HepG2 (cell line): Measurements from ENCODE around the gene OR10V1. TPM values are rescaled to one million over a fixed set of nuclear protein-coding genes. Genes with fewer than 3 reads are reported as not detected.

Experiments
- AKAP8 ChIP-seq: sonication (generic); formaldehyde crosslinking; IDR thresholded peaks from 2 replicates; pipeline ENCODE4 v1.5.1; 2020; ENCODE audit warnings: mild to moderate bottlenecking, missing genetic modification reagents
- ARNT2 ChIP-seq: sonication (generic); formaldehyde crosslinking; IDR thresholded peaks from 2 replicates; pipeline ENCODE4 v1.8.0; 2022; ENCODE audit warnings: mild to moderate bottlenecking, low read depth, missing genetic modification reagents, moderate library complexity
- ATM ChIP-seq: fragments of 450-650 bp; IDR thresholded peaks from 2 replicates; pipeline ENCODE4 v1.7.1; 2017; ENCODE audit warnings: mild to moderate bottlenecking, borderline replicate concordance
- CBX5 ChIP-seq: sonication (generic); formaldehyde crosslinking; IDR thresholded peaks from 2 replicates; pipeline ENCODE4 v1.4.0; 2020; ENCODE audit warnings: missing genetic modification reagents, borderline replicate concordance
- CHD4 ChIP-seq: fragments of 200-600 bp; sonication (generic); IDR thresholded peaks from 2 replicates; pipeline ENCODE4 v1.7.0; 2017; ENCODE audit warnings: mild to moderate bottlenecking, low read length, borderline replicate concordance
- DBP ChIP-seq: sonication (generic); formaldehyde crosslinking; IDR thresholded peaks from 2 replicates; pipeline ENCODE4 v1.4.0; 2020; ENCODE audit warnings: missing genetic modification reagents; ENCODE audit errors: not compliant biosample characterization
- FOXC1 ChIP-seq: sonication (generic); formaldehyde crosslinking; IDR thresholded peaks from 2 replicates; pipeline ENCODE4 v1.8.0; 2022; ENCODE audit warnings: mild to moderate bottlenecking, missing genetic modification reagents, borderline replicate concordance
- GABPB1 ChIP-seq: IDR thresholded peaks from 2 replicates; pipeline ENCODE4 v1.6.1; 2016; ENCODE audit warnings: mild to moderate bottlenecking, missing genetic modification reagents, moderate library complexity, missing compliant biosample characterization
- HDAC2 ChIP-seq: sonication (generic); formaldehyde crosslinking; IDR thresholded peaks from 2 replicates; pipeline ENCODE4 v1.4.0; 2020; ENCODE audit warnings: missing genetic modification reagents
- ISL2 ChIP-seq: sonication (generic); formaldehyde crosslinking; IDR thresholded peaks from 2 replicates; pipeline ENCODE4 v1.5.0; 2020; ENCODE audit warnings: missing genetic modification reagents
- KDM5A ChIP-seq: fragments of 200-600 bp; sonication (generic); IDR thresholded peaks from 2 replicates; pipeline ENCODE4 v1.7.0; 2018; ENCODE audit warnings: antibody characterized with exemption, mild to moderate bottlenecking, low read length, borderline replicate concordance
- MED8 ChIP-seq: sonication (generic); formaldehyde crosslinking; IDR thresholded peaks from 2 replicates; pipeline ENCODE4 v1.8.1; 2023; ENCODE audit warnings: mild to moderate bottlenecking, missing genetic modification reagents; ENCODE audit not compliant: insufficient replicate concordance
- MTA3 ChIP-seq: sonication (generic); formaldehyde crosslinking; IDR thresholded peaks from 2 replicates; pipeline ENCODE4 v1.4.0; 2020; ENCODE audit warnings: missing genetic modification reagents
- NFYB ChIP-seq: sonication (generic); formaldehyde crosslinking; IDR thresholded peaks from 2 replicates; pipeline ENCODE4 v1.4.0; 2020; ENCODE audit warnings: missing genetic modification reagents
- ONECUT2 ChIP-seq: sonication (generic); formaldehyde crosslinking; IDR thresholded peaks from 2 replicates; pipeline ENCODE4 v1.4.0; 2020; ENCODE audit warnings: missing genetic modification reagents
- PHF20 ChIP-seq: sonication (generic); formaldehyde crosslinking; IDR thresholded peaks from 2 replicates; pipeline ENCODE4 v1.5.0; 2020; ENCODE audit warnings: mild to moderate bottlenecking, missing genetic modification reagents
- RAD51 ChIP-seq: fragments of 450-650 bp; IDR thresholded peaks from 2 replicates; pipeline ENCODE4 v1.6.1; 2016; ENCODE audit warnings: borderline replicate concordance
- SALL2 ChIP-seq: sonication (generic); formaldehyde crosslinking; IDR thresholded peaks from 2 replicates; pipeline ENCODE4 v1.8.1; 2023; ENCODE audit warnings: mild to moderate bottlenecking, missing genetic modification reagents, inconsistent platforms
- SMAD1 ChIP-seq: sonication (generic); formaldehyde crosslinking; IDR thresholded peaks from 2 replicates; pipeline ENCODE4 v1.4.0; 2020; ENCODE audit warnings: missing genetic modification reagents, low read depth, mild to moderate bottlenecking, borderline replicate concordance
- SRSF1 ChIP-seq: fragments of 200-400 bp; formaldehyde crosslinking; optimal IDR thresholded peaks from 2 replicates; pipeline ENCODE3; 2017; ENCODE audit warnings: mild to moderate bottlenecking, low read depth, low read length, moderate library complexity
- SYNCRIP ChIP-seq: fragments of 200-400 bp; formaldehyde crosslinking; IDR thresholded peaks from 2 replicates; pipeline ENCODE4 v1.6.1; 2018; ENCODE audit warnings: mild to moderate bottlenecking, low read depth, low read length; ENCODE audit not compliant: insufficient read depth
- ZFP90 ChIP-seq: sonication (generic); formaldehyde crosslinking; IDR thresholded peaks from 2 replicates; pipeline ENCODE4 v1.8.0; 2022; ENCODE audit warnings: missing genetic modification reagents, mild to moderate bottlenecking, inconsistent platforms, borderline replicate concordance
- ZFP91 ChIP-seq: sonication (generic); formaldehyde crosslinking; IDR thresholded peaks from 2 replicates; pipeline ENCODE4 v1.9.0; 2022; ENCODE audit warnings: missing genetic modification reagents, mild to moderate bottlenecking, borderline replicate concordance
- ZNF264 ChIP-seq: sonication (generic); formaldehyde crosslinking; IDR thresholded peaks from 2 replicates; pipeline ENCODE4 v1.4.0; 2020; ENCODE audit warnings: missing genetic modification reagents
- ZNF335 ChIP-seq: sonication (generic); formaldehyde crosslinking; IDR thresholded peaks from 2 replicates; pipeline ENCODE4 v1.4.0; 2020; ENCODE audit warnings: missing genetic modification reagents
- ZNF468 ChIP-seq: sonication (generic); formaldehyde crosslinking; IDR thresholded peaks from 2 replicates; pipeline ENCODE4 v1.8.0; 2022; ENCODE audit warnings: mild to moderate bottlenecking, moderate library complexity, missing genetic modification reagents
- ZNF709 ChIP-seq: sonication (generic); formaldehyde crosslinking; IDR thresholded peaks from 2 replicates; pipeline ENCODE4 v1.5.0; 2020; ENCODE audit warnings: mild to moderate bottlenecking, missing genetic modification reagents
- ZNF740 ChIP-seq: sonication (generic); formaldehyde crosslinking; IDR thresholded peaks from 2 replicates; pipeline ENCODE4 v1.4.0; 2020; ENCODE audit warnings: missing genetic modification reagents
- ZNF879 ChIP-seq: sonication (generic); formaldehyde crosslinking; IDR thresholded peaks from 2 replicates; pipeline ENCODE4 v1.8.1; 2023; ENCODE audit warnings: missing genetic modification reagents
- ZSCAN29 ChIP-seq: sonication (generic); formaldehyde crosslinking; conservative IDR thresholded peaks from 2 replicates; pipeline ENCODE4 v1.4.0; 2020; ENCODE audit warnings: mild to moderate bottlenecking, missing genetic modification reagents
- polyA plus RNA-seq, 8 experiments: library from polyadenylated mRNA; depleted of rRNA in 3 of 8; stranded (reverse) in 7 of 8; unstranded in 1 of 8; fragments of >200 nt; fragmentation: Illumina TruSeq in 4 of 8; extraction: Trizol in 4 of 8; gene quantifications; 2 replicates each; pipeline versions ENCODE4 v1.2.1 to v1.2.3, GENCODE V29; 2011 to 2016; ENCODE audit warnings: low read depth in 4 of 8, missing spikeins in 1 of 8, mixed read lengths in 1 of 8; ENCODE audit not compliant: insufficient read depth in 1 of 8
- total RNA-seq, 5 experiments: library from RNA; depleted of rRNA; stranded (reverse); fragments of >200 nt; fragmentation: Illumina TruSeq; extraction: Trizol; gene quantifications; 2 replicates each; pipeline ENCODE4 v1.2.3, GENCODE V29; 2016; ENCODE audit warnings: low read depth in 1 of 5

OR10V1 gene
- total and polyA plus RNA-seq, 2 of the 13 experiments (the other 11 are each of a cell fraction or from before 2014, with no cell fraction given): not detected

- TF ChIP-seq KDM5A (no peak), HDAC2 (CRISPR knock-in tag) (no peak), ARNT2 (no peak; the same call in 1 of the 2 replicates), ZSCAN29 (CRISPR knock-in tag) (no peak), PHF20 (no peak), SALL2 (CRISPR knock-in tag) (no peak), ISL2 (no peak), CBX5 (no peak), SRSF1 (no peak), SYNCRIP (no peak), ATM (no peak), ZNF335 (CRISPR knock-in tag) (no peak), CHD4 (no peak), ONECUT2 (no peak), ZFP90 (no peak), NFYB (CRISPR knock-in tag) (no peak), SMAD1 (CRISPR knock-in tag) (no peak), ZNF264 (0 out of 2 replicates have a peak, but pooled peaks have one; percentile 31), GABPB1 (CRISPR knock-in tag) (no peak), ZNF709 (CRISPR knock-in tag) (no peak), ZFP91 (CRISPR knock-in tag) (no peak), FOXC1 (CRISPR knock-in tag) (no peak), MED8 (CRISPR knock-in tag) (no peak), DBP (CRISPR knock-in tag) (no peak), ZNF879 (CRISPR knock-in tag) (no peak), MTA3 (no peak), AKAP8 (no peak), ZNF468 (no peak), RAD51 (no peak), ZNF740 (no peak)
Observed at GRCh38 chr11:59755701-59756557, 42.3 kb upstream of the OR10V1 start (continued).
